ENCODE data around the gene MZT1.

Gene MZT1

GRCh38 chr13:72727417-72728289 is at the start of gene MZT1, which contains the start of gene BORA:
TSS of gene MZT1 (minus strand) at chr13:72727629. CDS start at chr13:72727602, 27 bp downstream.
TSS of gene BORA (plus strand) at chr13:72727923. CDS start at chr13:72728941, 1,018 bp downstream.
- peak within 1 kb of the TSS; percentile 69 for H3K4me3 ChIP-seq (ENCODE audit: low read length)
- TF ChIP-seq CTCF (conservative IDR thresholded peaks at IDR 0.05; ENCODE audit: low read depth, low read length) = no peak
- DNase-seq (ENCODE audit: low read depth) = peak; percentile 95

DNA sequence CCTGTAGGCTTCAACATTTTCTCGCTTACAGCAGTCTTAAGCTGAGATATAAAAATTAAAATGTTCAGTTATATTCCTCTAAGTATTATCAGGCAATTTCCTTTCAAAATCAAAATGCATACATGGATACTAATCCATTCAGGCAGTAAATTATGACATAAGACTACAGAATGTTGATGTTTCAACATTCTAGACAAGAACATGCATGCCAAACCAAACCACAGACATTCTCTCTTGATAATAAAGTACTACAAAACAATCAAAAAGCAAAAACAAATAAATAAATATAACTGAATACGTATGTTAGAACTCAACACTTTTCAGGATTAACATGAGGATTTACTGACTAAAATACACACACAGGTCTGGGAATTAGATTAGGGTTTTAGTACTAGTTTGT is 46.6 kb upstream of the MZT1 start:
- DNase-seq (ENCODE audit: low read depth) = no peak
- TF ChIP-seq CTCF (conservative IDR thresholded peaks at IDR 0.05; ENCODE audit: low read depth, low read length) = no peak
- no peak overlapping the region for H3K4me3 ChIP-seq (ENCODE audit: low read length)

DNA sequence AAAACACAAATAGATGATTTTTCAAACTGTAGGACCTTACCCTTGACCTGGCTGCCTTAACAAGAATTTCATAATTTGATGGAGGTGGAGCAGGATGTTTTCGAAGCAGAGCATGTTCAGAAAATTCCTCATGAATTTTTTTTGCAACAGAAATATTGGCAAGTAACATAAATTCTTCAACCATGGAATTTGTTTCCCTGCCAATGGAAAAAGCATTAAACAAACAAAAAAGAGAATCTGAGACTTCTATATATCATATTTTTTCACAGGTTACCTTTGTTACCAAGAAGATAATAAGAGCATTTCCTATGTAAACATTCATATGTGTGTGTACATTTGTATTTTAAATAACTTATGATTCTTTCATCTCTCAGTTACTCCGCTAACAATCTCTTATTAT is 36.0 kb upstream of the MZT1 start:
- TF ChIP-seq CTCF (conservative IDR thresholded peaks at IDR 0.05; ENCODE audit: low read depth, low read length) = no peak
- DNase-seq (ENCODE audit: low read depth) = no peak
- H3K4me3 ChIP-seq (ENCODE audit: low read length) = no peak overlapping the region

GRCh38 chr13:72760189-72760588 is 32.8 kb upstream of the MZT1 start:
- TF ChIP-seq CTCF (conservative IDR thresholded peaks at IDR 0.05; ENCODE audit: low read depth, low read length) = no peak
- no peak overlapping the region for H3K4me3 ChIP-seq (ENCODE audit: low read length)

GRCh38 chr13:72757792-72758535 is 30.5 kb upstream of the MZT1 start:
- H3K4me3 ChIP-seq (ENCODE audit: low read length) = no peak overlapping the region
- no peak for DNase-seq (ENCODE audit: low read depth)
- no peak for TF ChIP-seq CTCF (conservative IDR thresholded peaks at IDR 0.05; ENCODE audit: low read depth, low read length)

More at GRCh38 chr13:72760189-72760588, 32.8 kb upstream of the MZT1 start:
- DNase-seq (ENCODE audit: low read depth) = no peak

GRCh38 chr13:72754111-72754510 is 26.7 kb upstream of the MZT1 start:
- TF ChIP-seq CTCF (conservative IDR thresholded peaks at IDR 0.05; ENCODE audit: low read depth, low read length) = no peak
- H3K4me3 ChIP-seq (ENCODE audit: low read length) = no peak overlapping the region
- DNase-seq (ENCODE audit: low read depth) = no peak
